ENCODE data around the gene PHAF1. TPM values are rescaled to one million over a fixed set of nuclear protein-coding genes. Genes with fewer than 3 reads are reported as not detected.

Gene PHAF1
- 15.2 TPM for polyA plus RNA-seq (2013, experiment 1 of 2)
- polyA plus RNA-seq (2013, experiment 2 of 2) = 18.9 TPM

DNA sequence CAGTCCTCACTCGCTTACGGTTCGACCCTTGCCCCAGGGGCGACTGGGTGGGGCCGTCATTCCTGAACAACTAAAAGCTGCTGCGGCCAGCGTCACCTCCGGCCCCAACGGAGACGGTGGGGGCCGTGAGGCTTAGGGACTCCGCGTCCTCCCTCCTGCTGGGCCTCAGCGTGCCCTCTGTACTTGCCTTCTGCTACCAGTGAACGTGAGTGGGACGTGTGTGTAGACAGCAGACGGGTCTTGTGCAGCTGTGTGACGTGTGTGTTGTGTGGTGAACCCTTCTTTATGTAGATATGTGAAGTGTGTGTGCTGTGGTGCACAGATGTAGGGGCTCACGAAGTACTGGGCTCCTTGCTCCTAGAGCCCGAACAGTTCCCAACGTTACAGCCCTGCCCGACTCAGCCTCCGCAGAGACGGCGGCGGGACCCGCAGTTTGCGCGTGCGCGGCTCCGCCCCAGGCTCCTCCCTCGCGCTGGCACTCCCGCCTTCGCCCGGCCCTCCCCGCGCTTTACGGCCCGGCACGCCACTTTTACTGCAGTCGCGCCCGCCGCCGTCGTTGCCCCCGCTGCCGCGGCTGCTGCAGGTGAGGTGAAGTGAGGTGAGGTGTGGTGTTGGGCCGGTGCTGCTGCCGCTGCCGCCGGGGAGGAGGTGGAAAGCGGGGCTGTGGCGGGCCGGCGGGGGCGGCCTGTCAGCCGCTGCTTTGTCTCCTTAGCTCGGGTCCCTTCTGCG is at the start of gene PHAF1:
TSS of gene PHAF1 (plus strand) at position 535 of the 729 bp plus-strand sequence. CDS start 235 bp downstream, outside the sequence.
- Histone ChIP-seq H3K27ac (ENCODE audit: low read depth, low read length, severe bottlenecking) (peak within 1 kb of the TSS; percentile 82), H3K4me1 (ENCODE audit: control insufficient read depth, insufficient read depth, low read length, poor library complexity, severe bottlenecking) (peaks cover 10% of the 10 kb centered on the region), H3K36me3 (ENCODE audit: control insufficient read depth, insufficient read depth, low read length) (peaks cover 19% of the 10 kb centered on the region), H3K9me3 (ENCODE audit: control insufficient read depth, low read length) (no peaks in the 10 kb centered on the region), H3K4me3 (ENCODE audit: extremely low read depth, insufficient read depth, low read length, poor library complexity, severe bottlenecking) (peak within 1 kb of the TSS; percentile 76)
- 4 to 6% methylated on average over 29 to 34 of the region's 63 CpGs for WGBS, 2 experiments (ENCODE audit: insufficient coverage in 2 of 2)

DNA sequence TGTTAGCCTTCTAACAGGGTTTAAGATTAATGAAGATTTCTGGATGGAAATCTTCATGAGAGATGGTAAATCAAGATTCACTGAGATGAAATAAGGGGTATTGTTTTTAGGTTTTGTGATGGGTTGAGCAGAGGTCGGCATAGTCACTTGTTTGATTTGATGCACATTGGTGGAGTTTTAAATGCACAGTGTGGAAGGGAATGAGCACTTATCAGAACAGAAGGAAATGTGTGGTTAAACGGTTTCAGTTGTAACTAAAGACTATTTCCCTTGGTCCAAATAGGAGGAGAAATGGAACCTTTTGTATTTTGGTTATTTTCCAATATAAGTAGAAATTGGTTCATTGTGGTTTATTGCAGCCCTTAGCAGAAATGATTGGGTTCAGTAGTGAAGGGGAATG is 46.7 kb upstream of the PHAF1 start:
- Histone ChIP-seq H3K36me3 (ENCODE audit: control insufficient read depth, insufficient read depth, low read length) (peaks cover 74% of the 10 kb centered on the region), H3K27ac (ENCODE audit: low read depth, low read length, severe bottlenecking) (no peak overlapping the region), H3K4me3 (ENCODE audit: extremely low read depth, insufficient read depth, low read length, poor library complexity, severe bottlenecking) (no peak overlapping the region), H3K4me1 (ENCODE audit: control insufficient read depth, insufficient read depth, low read length, poor library complexity, severe bottlenecking) (peaks cover 4% of the 10 kb centered on the region), H3K9me3 (ENCODE audit: control insufficient read depth, low read length) (no peaks in the 10 kb centered on the region)
- WGBS, 2 experiments (ENCODE audit: insufficient coverage in 2 of 2) = 92 to 93% methylated on average over 2 of the region's 2 CpGs

DNA sequence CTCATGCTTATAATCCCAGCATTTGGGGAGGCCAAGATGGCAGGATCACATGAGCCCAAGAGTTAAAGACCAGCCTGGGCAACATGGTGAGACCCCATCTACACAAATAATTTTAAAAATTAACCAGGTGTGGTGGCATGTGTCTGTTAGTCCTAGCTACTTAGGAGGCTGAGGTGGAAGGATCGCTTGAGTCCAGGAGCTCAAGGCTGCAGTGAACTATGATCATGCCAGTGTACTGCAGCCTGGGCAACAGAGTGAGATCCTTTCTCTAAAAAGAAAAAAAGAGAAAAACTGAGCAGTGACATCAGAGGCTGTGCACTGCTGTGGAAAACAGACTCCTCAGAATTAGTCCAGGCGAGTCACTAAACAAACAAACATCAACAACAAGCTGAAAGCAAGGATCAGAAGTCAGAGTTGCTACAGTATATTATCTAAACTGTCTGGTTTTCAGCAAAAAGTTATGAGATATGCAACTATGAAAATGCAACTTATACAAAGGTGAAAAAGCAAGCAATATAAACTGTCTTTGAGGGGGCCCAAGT is 41.5 kb upstream of the PHAF1 start:
- Histone ChIP-seq H3K4me3 (ENCODE audit: extremely low read depth, insufficient read depth, low read length, poor library complexity, severe bottlenecking) (no peak overlapping the region), H3K9me3 (ENCODE audit: control insufficient read depth, low read length) (no peaks in the 10 kb centered on the region), H3K4me1 (ENCODE audit: control insufficient read depth, insufficient read depth, low read length, poor library complexity, severe bottlenecking) (peaks cover 5% of the 10 kb centered on the region), H3K36me3 (ENCODE audit: control insufficient read depth, insufficient read depth, low read length) (peaks cover 74% of the 10 kb centered on the region), H3K27ac (ENCODE audit: low read depth, low read length, severe bottlenecking) (no peak overlapping the region)
- WGBS, 2 experiments (ENCODE audit: insufficient coverage in 2 of 2) = 78 to 91% methylated on average over 1 of the region's 2 CpGs

DNA sequence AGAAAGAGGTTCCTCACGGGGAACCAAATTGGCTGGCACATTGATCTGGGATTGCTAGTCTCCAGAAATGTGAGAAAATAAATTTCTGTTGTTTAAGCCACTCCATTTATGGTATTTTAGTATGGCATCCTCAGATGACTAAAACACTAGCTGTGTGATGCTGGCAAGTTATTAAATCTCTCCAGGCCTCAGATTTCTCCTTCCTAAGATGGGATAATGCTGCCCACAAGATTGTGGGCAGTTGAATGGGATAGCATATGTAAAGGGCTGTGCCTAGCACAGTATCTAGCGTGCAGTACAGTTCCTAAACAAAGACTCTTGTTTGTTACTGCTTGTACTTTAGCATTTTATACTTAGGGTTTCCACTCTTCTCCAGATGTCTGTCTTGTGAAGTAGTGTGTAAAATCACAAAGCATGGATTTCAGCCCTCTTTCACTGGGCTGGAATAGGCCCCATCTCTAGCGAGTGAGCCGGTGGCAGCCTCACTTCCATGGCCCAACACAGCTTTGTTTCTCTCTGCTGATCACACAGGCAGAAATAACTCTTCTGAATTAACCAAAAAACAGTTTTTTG is 38.2 kb upstream of the PHAF1 start:
- 100% methylated on average over 1 to 2 of the region's 4 CpGs for WGBS, 2 experiments (ENCODE audit: insufficient coverage in 2 of 2)

DNA sequence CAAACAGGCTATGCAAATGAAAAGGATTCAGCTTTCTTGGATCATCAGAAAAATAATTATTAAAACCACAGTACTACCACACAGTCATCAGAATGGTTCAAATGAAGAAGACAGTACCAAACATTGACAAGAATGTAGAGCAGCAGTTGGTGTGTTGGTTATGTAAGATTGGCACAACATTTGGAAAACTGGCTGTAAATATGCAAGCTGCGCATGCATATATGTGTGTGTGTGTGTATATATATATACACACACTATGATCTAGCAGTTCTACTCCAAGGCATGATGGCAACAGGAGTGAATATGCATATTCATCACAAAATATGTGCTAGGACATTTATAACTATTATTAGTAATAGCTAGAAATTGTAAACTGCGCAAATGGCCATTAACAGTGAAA is 34.4 kb upstream of the PHAF1 start:
- no peaks in the 10 kb centered on the region for H3K9me3 ChIP-seq (ENCODE audit: control insufficient read depth, low read length)
- H3K36me3 ChIP-seq (ENCODE audit: control insufficient read depth, insufficient read depth, low read length) = peaks cover 79% of the 10 kb centered on the region
- no peak overlapping the region for H3K27ac ChIP-seq (ENCODE audit: low read depth, low read length, severe bottlenecking)
- H3K4me3 ChIP-seq (ENCODE audit: extremely low read depth, insufficient read depth, low read length, poor library complexity, severe bottlenecking) = no peak overlapping the region
- H3K4me1 ChIP-seq (ENCODE audit: control insufficient read depth, insufficient read depth, low read length, poor library complexity, severe bottlenecking) = no peaks in the 10 kb centered on the region
- no CpG with 5 or more reads among the region's 2 CpGs for WGBS, 2 experiments (ENCODE audit: insufficient coverage in 2 of 2)

More for the DNA sequence above, 38.2 kb upstream of the PHAF1 start:
- H3K9me3 ChIP-seq (ENCODE audit: control insufficient read depth, low read length) = no peaks in the 10 kb centered on the region
- H3K27ac ChIP-seq (ENCODE audit: low read depth, low read length, severe bottlenecking) = no peak overlapping the region
- peaks cover 5% of the 10 kb centered on the region for H3K4me1 ChIP-seq (ENCODE audit: control insufficient read depth, insufficient read depth, low read length, poor library complexity, severe bottlenecking)
- H3K4me3 ChIP-seq (ENCODE audit: extremely low read depth, insufficient read depth, low read length, poor library complexity, severe bottlenecking) = no peak overlapping the region
- H3K36me3 ChIP-seq (ENCODE audit: control insufficient read depth, insufficient read depth, low read length) = peaks cover 86% of the 10 kb centered on the region

DNA sequence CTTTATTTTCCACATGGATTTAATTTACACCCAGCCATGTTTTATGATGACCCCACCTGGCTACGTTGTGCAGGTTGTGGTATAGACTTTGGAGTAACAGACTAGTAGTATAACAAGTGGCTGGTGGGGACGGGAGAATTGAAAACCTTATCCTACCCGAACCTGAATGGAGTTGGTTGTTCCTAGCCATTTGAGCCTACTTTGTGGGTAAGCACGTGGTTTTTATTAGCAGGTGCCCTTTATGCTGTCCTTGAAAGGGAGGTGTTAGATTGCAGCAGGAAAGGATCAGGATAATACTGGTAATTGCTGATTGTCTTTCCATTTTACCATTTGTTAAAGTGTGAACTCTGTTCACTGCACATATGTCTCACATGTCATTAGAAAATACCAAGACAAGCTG is 31.9 kb upstream of the PHAF1 start:
- WGBS, 2 experiments (ENCODE audit: insufficient coverage in 2 of 2) = 94 to 95% methylated on average over 3 to 4 of the region's 4 CpGs
- H3K4me3 ChIP-seq (ENCODE audit: extremely low read depth, insufficient read depth, low read length, poor library complexity, severe bottlenecking) = no peak overlapping the region
- H3K9me3 ChIP-seq (ENCODE audit: control insufficient read depth, low read length) = no peaks in the 10 kb centered on the region
- peaks cover 69% of the 10 kb centered on the region for H3K36me3 ChIP-seq (ENCODE audit: control insufficient read depth, insufficient read depth, low read length)
- no peak overlapping the region for H3K27ac ChIP-seq (ENCODE audit: low read depth, low read length, severe bottlenecking)
- H3K4me1 ChIP-seq (ENCODE audit: control insufficient read depth, insufficient read depth, low read length, poor library complexity, severe bottlenecking) = no peaks in the 10 kb centered on the region

DNA sequence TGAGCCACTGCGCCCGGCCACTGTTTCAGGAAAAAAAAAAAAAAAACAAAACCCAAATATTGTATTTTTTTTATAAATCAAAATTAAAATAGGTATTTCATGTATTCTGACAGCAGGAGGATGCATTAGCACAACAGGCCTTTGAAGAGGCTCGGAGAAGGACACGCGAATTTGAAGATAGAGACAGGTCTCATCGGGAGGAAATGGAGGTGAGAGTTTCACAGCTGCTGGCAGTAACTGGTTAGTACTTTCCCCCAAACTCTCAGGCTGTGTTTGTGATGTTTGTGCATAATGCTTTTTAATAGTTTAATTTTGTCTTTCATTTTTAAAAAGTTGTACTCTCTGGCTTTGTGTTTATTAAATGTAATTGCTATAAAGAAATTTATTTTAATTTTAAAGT is 27.6 kb upstream of the PHAF1 start:
- H3K27ac ChIP-seq (ENCODE audit: low read depth, low read length, severe bottlenecking) = no peak overlapping the region
- H3K9me3 ChIP-seq (ENCODE audit: control insufficient read depth, low read length) = no peaks in the 10 kb centered on the region
- 100% methylated on average over 2 to 3 of the region's 6 CpGs for WGBS, 2 experiments (ENCODE audit: insufficient coverage in 2 of 2)
- H3K4me1 ChIP-seq (ENCODE audit: control insufficient read depth, insufficient read depth, low read length, poor library complexity, severe bottlenecking) = no peaks in the 10 kb centered on the region
- H3K4me3 ChIP-seq (ENCODE audit: extremely low read depth, insufficient read depth, low read length, poor library complexity, severe bottlenecking) = no peak overlapping the region
- H3K36me3 ChIP-seq (ENCODE audit: control insufficient read depth, insufficient read depth, low read length) = peaks cover 54% of the 10 kb centered on the region

DNA sequence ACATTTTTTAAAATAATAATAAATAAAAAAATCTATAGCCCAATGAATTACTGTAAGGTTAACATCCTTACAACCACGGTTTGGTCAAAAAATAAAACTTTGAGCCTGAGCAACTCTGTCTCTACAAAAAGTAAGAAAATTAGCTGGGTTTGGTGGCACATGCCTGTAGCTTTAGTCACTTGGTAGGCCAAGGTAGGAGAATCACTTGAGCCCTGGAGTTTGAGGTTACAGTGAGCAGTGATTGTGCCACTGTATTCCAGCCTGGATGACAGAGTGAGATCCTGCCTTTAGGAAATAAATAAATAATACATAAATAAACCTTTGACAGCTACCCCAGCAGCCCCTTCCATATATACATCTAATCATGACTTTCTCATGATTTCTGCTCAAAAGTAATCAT is 26.9 kb upstream of the PHAF1 start:
- WGBS, 2 experiments (ENCODE audit: insufficient coverage in 2 of 2) = no CpG with 5 or more reads among the region's 1 CpG
- no peak overlapping the region for H3K27ac ChIP-seq (ENCODE audit: low read depth, low read length, severe bottlenecking)
- H3K9me3 ChIP-seq (ENCODE audit: control insufficient read depth, low read length) = no peaks in the 10 kb centered on the region
- H3K4me1 ChIP-seq (ENCODE audit: control insufficient read depth, insufficient read depth, low read length, poor library complexity, severe bottlenecking) = no peaks in the 10 kb centered on the region
- no peak overlapping the region for H3K4me3 ChIP-seq (ENCODE audit: extremely low read depth, insufficient read depth, low read length, poor library complexity, severe bottlenecking)
- peaks cover 55% of the 10 kb centered on the region for H3K36me3 ChIP-seq (ENCODE audit: control insufficient read depth, insufficient read depth, low read length)

DNA sequence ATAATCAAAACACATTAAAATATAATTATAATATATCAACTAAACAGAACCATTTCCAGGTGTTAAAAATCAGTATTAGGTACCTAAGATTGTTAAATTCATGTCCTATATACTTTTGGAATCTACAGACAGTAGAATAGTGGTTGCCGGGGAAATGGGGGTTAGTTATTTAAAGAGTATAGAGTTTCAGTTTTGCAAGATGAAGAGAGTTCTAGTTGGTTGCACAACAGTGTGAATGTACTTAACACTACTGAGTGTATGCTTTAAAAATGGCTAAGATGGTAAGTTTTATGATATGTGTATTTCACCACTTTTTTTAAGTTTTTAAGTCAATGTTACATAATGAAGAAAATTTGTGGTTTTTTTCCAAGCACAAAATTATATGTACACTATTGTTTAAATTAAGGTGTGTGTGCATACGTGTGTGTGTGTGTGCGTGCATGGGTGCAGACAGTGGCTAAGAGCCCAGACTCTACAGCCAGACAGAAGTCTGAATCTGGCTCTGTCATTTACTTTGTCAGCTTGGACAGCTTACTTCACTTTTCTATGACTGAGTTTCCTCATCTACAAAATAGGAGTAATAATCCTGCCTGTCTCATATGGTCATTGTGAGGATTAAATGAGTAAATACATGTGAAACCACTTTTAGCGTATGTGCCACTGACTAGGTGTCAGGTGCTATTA is 25.3 kb upstream of the PHAF1 start:
- H3K27ac ChIP-seq (ENCODE audit: low read depth, low read length, severe bottlenecking) = no peak overlapping the region
- H3K9me3 ChIP-seq (ENCODE audit: control insufficient read depth, low read length) = no peaks in the 10 kb centered on the region
- H3K4me3 ChIP-seq (ENCODE audit: extremely low read depth, insufficient read depth, low read length, poor library complexity, severe bottlenecking) = no peak overlapping the region
- no peaks in the 10 kb centered on the region for H3K4me1 ChIP-seq (ENCODE audit: control insufficient read depth, insufficient read depth, low read length, poor library complexity, severe bottlenecking)
- H3K36me3 ChIP-seq (ENCODE audit: control insufficient read depth, insufficient read depth, low read length) = peaks cover 46% of the 10 kb centered on the region
- WGBS, 2 experiments (ENCODE audit: insufficient coverage in 2 of 2) = 100% methylated on average over 1 of the region's 4 CpGs

DNA sequence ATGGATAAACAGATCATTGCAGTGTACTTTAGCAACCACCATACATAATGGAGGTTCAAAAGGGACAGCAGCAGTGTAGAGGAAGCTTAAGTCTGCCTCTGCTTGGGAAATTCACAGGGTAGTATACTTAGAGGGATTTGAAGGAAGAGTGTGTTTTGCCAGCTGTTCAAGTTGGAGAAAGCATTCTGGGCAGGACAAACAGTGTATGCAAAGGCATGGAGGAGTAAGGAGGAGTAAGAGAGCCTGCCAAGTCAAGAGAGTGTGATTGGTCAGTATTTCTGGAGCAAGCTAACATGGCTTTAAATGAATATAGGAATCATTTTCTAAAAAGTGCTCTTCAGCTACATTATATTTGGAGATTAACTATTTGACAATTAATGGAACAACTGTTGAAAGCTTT is 22.9 kb upstream of the PHAF1 start:
- Histone ChIP-seq H3K4me1 (ENCODE audit: control insufficient read depth, insufficient read depth, low read length, poor library complexity, severe bottlenecking) (no peaks in the 10 kb centered on the region), H3K9me3 (ENCODE audit: control insufficient read depth, low read length) (no peaks in the 10 kb centered on the region), H3K4me3 (ENCODE audit: extremely low read depth, insufficient read depth, low read length, poor library complexity, severe bottlenecking) (no peak overlapping the region), H3K27ac (ENCODE audit: low read depth, low read length, severe bottlenecking) (no peak overlapping the region), H3K36me3 (ENCODE audit: control insufficient read depth, insufficient read depth, low read length) (peaks cover 48% of the 10 kb centered on the region)
